Common myeloid progenitor, CD34-positive (primary cell): ENCODE results near the gene MVD.

Experiments
- CTCF ChIA-PET: fragments of 350-600 bp; sonication (Branson Sonifier 250); formaldehyde crosslinking; loops from one replicate; lab custom pipeline; 2021; ENCODE audit warnings: antibody characterized with exemption; lab: Charles Lee
- POLR2A ChIA-PET: fragments of 350-600 bp; sonication (Branson Sonifier 250); formaldehyde crosslinking; loops from one replicate; lab custom pipeline; 2021; ENCODE audit warnings: antibody characterized with exemption; lab: Charles Lee
- DNase-seq, 3 donors: peaks; one replicate each; pipeline versions ENCODE4 v3.0.0 to v3.0.0-alpha.2; 2013
- H3K27ac ChIP-seq, 2 experiments: 1 replicate in 1 of 2; 2 replicates in 1 of 2; pipeline ENCODE4 v1.7.0; 2013; ENCODE audit warnings: inconsistent platforms in 2 of 2, low read length in 2 of 2, mild to moderate bottlenecking in 2 of 2, low read depth in 1 of 2, moderate library complexity in 1 of 2; ENCODE audit not compliant: severe bottlenecking in 2 of 2, insufficient read depth in 1 of 2, poor library complexity in 1 of 2
- H3K27me3 ChIP-seq, 5 experiments: replicated peaks in 2 of 5; 1 replicate in 3 of 5; 2 replicates in 2 of 5; pipeline versions ENCODE4 v1.6.1 to v1.7.0; 2013; ENCODE audit warnings: low read length in 4 of 5, mild to moderate bottlenecking in 2 of 5, moderate library complexity in 2 of 5, inconsistent platforms in 1 of 5; ENCODE audit not compliant: insufficient read depth in 5 of 5, control insufficient read depth in 4 of 5
- H3K36me3 ChIP-seq, 4 experiments: 1 replicate in 2 of 4; 2 replicates in 2 of 4; pipeline versions ENCODE4 v1.6.1 to v1.7.0; 2013; ENCODE audit warnings: low read length in 3 of 4, control low read depth in 1 of 4, mild to moderate bottlenecking in 1 of 4; ENCODE audit not compliant: control insufficient read depth in 4 of 4, insufficient read depth in 4 of 4
- H3K4me1 ChIP-seq, 4 experiments: 1 replicate in 3 of 4; 2 replicates in 1 of 4; pipeline versions ENCODE4 v1.6.1 to v1.7.1; 2013; ENCODE audit warnings: low read length in 3 of 4, mild to moderate bottlenecking in 3 of 4, control low read depth in 1 of 4, inconsistent platforms in 1 of 4, moderate library complexity in 1 of 4; ENCODE audit not compliant: control insufficient read depth in 4 of 4, insufficient read depth in 4 of 4; ENCODE audit errors: control extremely low read depth in 1 of 4
- H3K4me3 ChIP-seq, 7 experiments: 1 replicate in 4 of 7; 2 replicates in 3 of 7; pipeline versions ENCODE4 v1.5.1 to v1.7.0; 2013; ENCODE audit warnings: mild to moderate bottlenecking in 7 of 7, low read length in 6 of 7, moderate library complexity in 6 of 7, inconsistent platforms in 2 of 7, low read depth in 2 of 7, control low read depth in 1 of 7; ENCODE audit not compliant: insufficient read depth in 4 of 7, control insufficient read depth in 1 of 7; ENCODE audit errors: extremely low read depth in 1 of 7
- H3K9me3 ChIP-seq, 5 experiments: 1 replicate in 4 of 5; 2 replicates in 1 of 5; pipeline versions ENCODE4 v1.6.1 to v1.7.1; 2013; ENCODE audit warnings: low read length in 4 of 5, mild to moderate bottlenecking in 2 of 5, inconsistent platforms in 1 of 5, low read depth in 1 of 5, moderate library complexity in 1 of 5; ENCODE audit not compliant: control insufficient read depth in 4 of 5, insufficient read depth in 2 of 5; ENCODE audit errors: control extremely low read depth in 1 of 5
- WGBS: methylation state at CpG from one replicate; pipeline ENCODE4 v1.1.5; 2013; ENCODE audit not compliant: insufficient coverage; 5-methylcytosine and 5-hydroxymethylcytosine counted together

MVD gene

DNA sequence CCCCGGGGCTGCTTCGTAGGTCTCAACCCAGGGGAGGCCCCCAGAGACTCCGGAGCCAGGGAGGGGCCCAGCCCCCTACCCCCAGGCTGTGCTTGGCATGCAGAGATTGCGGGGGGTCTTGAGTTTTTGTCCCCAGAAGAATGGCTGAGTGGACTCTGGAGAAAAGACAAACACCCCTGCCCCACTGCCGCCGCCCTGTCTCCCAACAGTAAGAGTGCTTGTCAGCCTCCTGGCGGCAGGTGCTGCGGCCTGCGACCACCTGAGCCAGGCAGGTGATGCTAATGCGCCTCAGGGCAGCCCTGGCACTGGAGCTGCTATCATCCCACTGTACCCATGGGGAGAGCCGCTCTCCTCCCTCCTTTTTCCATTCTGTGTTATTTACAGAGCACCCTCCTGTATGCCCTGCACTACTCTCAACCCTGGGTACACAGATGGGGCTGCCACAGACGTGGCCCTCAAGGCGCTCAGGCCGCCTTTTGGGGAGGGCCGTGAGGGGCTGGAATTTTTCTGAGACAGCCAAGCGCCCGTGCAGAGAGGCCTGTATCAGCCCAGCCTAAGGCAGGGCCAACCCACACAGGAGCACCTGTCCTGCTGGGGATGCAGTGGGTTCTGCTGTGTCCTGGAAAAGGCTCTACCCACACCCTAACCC lies 27.1 kb downstream of the MVD start:
- 92% methylated on average over 16 of the region's 17 CpGs for WGBS
- Histone ChIP-seq H3K4me1 (peaks cover 0 to 31% (median 21%) of the 10 kb centered on the region in 4 experiments), H3K27ac (no peak overlapping the region), H3K9me3 (no peaks in the 10 kb centered on the region), H3K36me3 (peaks cover 0 to 22% (median 12%) of the 10 kb centered on the region in 4 experiments), H3K4me3 (no peak overlapping the region), H3K27me3 (peaks cover 0 to 67% (median 18%) of the 10 kb centered on the region in 5 experiments)
- POLR2A ChIA-PET = no interaction called here
- no peak for DNase-seq
- CTCF ChIA-PET = interaction anchor here (0.7 kb wide), 1 partner anchor 16 kb away, joined by 3 read pairs; no protein-coding TSS in a partner anchor

DNA sequence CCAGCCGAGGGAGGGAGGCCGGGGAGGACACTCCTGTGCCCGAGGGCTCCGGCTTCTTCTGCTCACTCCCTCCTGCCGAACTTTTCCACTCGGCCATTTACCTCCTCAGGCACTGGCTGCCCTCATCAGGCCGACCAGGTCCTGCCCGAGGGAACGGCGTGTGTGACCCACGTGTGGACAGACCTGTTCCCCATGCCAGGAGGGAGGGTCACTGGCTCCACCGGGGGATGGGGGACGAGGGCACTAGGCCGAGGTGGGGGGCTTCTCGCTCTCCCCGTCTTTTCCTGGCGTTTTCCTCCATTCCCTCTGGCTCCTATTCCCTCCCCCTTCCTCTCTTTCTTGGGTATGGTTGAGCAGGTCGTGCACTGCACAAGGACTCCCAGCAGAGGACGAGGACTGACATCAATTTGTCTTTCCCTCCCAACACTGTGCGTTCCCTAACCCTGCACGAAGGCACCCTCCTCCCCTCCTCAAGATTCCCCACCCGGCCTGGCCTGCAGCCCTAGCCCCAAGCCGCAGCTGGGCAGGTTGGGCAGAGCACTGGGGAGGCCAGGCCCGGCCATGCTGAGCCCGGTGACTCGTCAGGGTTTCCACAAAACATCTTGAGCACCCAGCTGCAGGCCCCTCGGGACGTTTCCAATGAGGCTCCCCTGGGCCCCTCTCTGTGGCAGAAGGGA lies 27.8 kb downstream of the MVD start:
- no peak for DNase-seq
- no peak overlapping the region for H3K27ac ChIP-seq
- peak overlapping the region in 6 of 7 experiments; percentile 39 to 72 (median 57) for H3K4me3 ChIP-seq
- H3K27me3 ChIP-seq = peaks cover 0 to 61% (median 18%) of the 10 kb centered on the region in 5 experiments
- peaks cover 0 to 31% (median 21%) of the 10 kb centered on the region in 4 experiments for H3K4me1 ChIP-seq
- no peaks in the 10 kb centered on the region for H3K9me3 ChIP-seq
- POLR2A ChIA-PET = no interaction called here
- peaks cover 0 to 28% (median 17%) of the 10 kb centered on the region in 4 experiments for H3K36me3 ChIP-seq
- CTCF ChIA-PET = interaction anchor here (0.7 kb wide), 1 partner anchor 15 kb away, joined by 3 read pairs; no protein-coding TSS in a partner anchor
- 43% methylated on average over 22 of the region's 28 CpGs for WGBS

DNA sequence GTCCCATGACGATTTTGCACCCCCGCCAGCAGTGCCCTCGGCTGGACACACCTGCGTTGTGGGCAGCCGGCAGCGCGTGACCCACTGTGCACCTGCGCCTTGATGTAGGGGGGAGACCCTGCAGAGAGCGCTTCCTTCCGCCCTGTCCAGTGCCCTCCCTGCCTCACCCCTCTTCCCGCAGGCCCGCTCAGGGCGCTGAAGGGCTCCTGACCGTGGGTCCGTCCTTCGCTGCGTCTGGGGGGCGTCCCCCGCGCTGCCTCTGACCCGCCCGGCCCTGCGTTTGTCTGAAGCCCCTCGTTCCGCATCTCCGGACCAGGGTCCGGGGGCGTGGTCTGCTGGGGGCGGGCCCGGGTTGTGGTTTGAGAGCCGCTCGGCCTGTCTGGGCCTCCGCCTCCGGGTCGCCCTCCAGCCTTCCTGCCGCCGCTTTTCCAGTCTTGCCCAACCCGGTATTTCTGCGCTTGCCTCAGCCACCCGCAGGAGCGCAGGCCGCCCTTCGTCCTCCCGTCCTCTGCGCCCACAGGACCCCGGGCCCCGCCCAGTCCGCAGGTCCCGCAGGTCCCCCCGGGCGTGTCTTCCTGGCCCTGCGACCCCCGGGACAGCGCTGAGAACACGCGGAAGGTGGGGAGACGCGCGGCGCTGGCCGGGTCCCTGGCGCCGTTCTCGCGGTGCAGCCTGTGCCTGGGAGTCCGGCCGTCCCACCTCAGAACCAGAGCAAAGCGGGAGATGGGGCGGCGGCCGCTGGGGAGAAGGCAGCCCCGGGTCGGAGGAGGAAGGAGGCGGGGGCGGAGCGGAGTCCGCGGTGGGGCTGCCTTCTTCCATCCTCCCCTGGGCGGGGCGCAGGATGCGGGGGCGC lies 28.5 kb downstream of the MVD start:
- Histone ChIP-seq H3K4me3 (peak overlapping the region; percentile 22 to 72 (median 49)), H3K9me3 (no peaks in the 10 kb centered on the region), H3K36me3 (peaks cover 0 to 36% (median 24%) of the 10 kb centered on the region in 4 experiments), H3K4me1 (peaks cover 0 to 28% (median 19%) of the 10 kb centered on the region in 4 experiments), H3K27ac (no peak overlapping the region), H3K27me3 (peaks cover 0 to 53% (median 12%) of the 10 kb centered on the region in 5 experiments)
- ChIA-PET POLR2A (no interaction called here), CTCF (interaction anchor here (1.3 kb wide), 1 partner anchor 47 kb away, joined by 3 read pairs; no protein-coding TSS in a partner anchor)
- peak in 2 of 3 donors; percentile 47 for DNase-seq
- WGBS = 1% methylated on average over 61 of the region's 82 CpGs

DNA sequence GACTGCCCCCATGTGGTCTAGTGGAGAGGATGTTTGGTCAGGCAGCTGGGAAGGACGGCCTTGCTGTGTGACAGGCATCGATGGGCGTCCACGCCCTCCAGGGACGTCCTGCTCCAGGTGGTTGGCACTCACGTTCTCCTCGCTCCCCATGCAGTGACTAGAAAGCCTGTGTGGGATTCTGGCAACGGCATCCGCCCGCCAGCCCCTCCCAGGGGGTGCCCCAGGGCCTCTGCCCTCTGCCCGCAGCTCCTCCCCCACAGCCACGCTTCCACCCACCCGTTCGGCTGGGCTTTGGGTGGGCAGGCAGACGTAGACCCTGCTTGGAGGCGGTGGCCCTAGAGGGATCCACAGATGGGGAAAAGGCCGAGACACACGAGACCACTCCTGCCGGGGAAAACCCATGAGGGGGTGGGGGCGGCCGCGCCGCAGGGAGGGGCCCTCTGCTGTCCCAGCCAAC lies 29.2 kb downstream of the MVD start:
- Histone ChIP-seq H3K4me3 (peak overlapping the region in 4 of 7 experiments; percentile 46 to 72 (median 66)), H3K9me3 (no peaks in the 10 kb centered on the region), H3K36me3 (peaks cover 0 to 39% (median 27%) of the 10 kb centered on the region in 4 experiments), H3K27ac (no peak overlapping the region), H3K27me3 (peaks cover 0 to 47% (median 8%) of the 10 kb centered on the region in 5 experiments), H3K4me1 (peaks cover 0 to 26% (median 19%) of the 10 kb centered on the region in 4 experiments)
- ChIA-PET POLR2A (interaction anchor here (1.1 kb wide), 1 partner anchor 84 kb away, joined by 3 read pairs; no protein-coding TSS in a partner anchor), CTCF (interaction anchor here (0.9 to 1.8 kb wide), 4 partner anchors 10 to 51 kb away, joined by 3 to 7 read pairs (median 3); no protein-coding TSS in a partner anchor)
- peak in 2 of 3 donors; percentile 35 to 43 for DNase-seq
- 19% methylated on average over 21 of the region's 23 CpGs for WGBS

DNA sequence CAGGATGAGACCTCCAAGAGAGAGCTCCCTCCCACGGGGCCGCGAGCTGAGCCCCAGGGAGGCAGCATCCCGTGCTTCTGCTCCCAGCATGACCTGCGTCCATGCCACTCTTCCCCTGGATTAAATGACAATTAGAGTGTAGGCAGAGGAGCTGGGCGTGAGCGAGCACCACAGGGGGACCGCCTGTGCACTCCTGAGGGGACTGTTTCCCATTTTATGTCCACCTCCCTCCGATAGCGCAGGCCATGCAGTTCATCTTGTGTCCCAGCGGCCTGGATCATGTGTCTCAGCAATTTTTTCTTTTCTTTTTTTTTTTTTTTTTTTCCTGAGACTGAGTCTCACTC lies 30.3 kb downstream of the MVD start:
- Histone ChIP-seq H3K27me3 (peaks cover 0 to 35% (median 3%) of the 10 kb centered on the region in 5 experiments), H3K4me3 (no peak overlapping the region), H3K9me3 (no peaks in the 10 kb centered on the region), H3K27ac (no peak overlapping the region), H3K4me1 (peaks cover 0 to 27% (median 17%) of the 10 kb centered on the region in 4 experiments), H3K36me3 (peaks cover 0 to 50% (median 37%) of the 10 kb centered on the region in 4 experiments)
- 97% methylated on average over 8 of the region's 11 CpGs for WGBS
- CTCF ChIA-PET = interaction anchor here (0.9 to 1.8 kb wide), 4 partner anchors 16 to 53 kb away, joined by 3 to 7 read pairs (median 3); no protein-coding TSS in a partner anchor
- POLR2A ChIA-PET = interaction anchor here (1.1 kb wide), 1 partner anchor 85 kb away, joined by 3 read pairs; no protein-coding TSS in a partner anchor
- DNase-seq = no peak

DNA sequence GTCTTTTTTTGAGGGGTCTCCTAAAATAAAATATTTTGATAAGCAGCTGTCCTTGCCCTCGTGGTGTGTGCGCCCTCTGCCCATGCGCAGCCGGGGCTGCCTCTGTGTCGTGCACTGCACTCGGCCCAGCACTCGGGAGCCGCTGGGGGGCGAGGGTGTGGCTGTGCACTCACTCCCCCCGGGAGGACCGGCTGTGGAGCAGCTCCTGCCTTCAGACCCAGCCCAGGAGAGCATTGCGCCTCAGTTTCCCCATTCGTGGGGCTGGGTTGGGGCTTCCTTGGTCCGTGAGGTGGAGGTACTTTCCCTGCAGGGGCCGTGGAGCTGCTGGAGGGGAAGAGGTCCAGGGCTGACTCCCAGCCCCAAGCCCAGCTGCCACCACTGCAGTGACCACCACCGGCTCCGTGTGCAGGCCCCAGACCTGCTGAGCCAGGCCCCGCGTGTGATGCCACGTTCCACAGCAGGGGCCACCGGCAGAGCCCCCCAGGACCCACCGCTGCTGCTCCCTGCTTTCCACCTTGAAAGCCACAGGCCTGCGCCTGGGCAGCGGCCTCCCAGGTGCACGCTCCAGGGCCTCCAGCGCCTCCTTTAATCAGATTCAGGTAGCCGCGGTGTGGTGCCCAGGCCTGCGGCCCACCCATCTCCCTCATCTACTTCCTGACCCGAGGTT lies 30.8 kb downstream of the MVD start:
- no peak overlapping the region for H3K4me3 ChIP-seq
- peaks cover 0 to 30% (median 2%) of the 10 kb centered on the region in 5 experiments for H3K27me3 ChIP-seq
- no peak for DNase-seq
- WGBS = 97% methylated on average over 21 of the region's 30 CpGs
- CTCF ChIA-PET = interaction anchor here (1.0 to 1.8 kb wide), 2 partner anchors 23 to 53 kb away, joined by 3 to 7 read pairs; no protein-coding TSS in a partner anchor
- H3K27ac ChIP-seq = no peak overlapping the region
- peaks cover 0 to 55% (median 39%) of the 10 kb centered on the region in 4 experiments for H3K36me3 ChIP-seq
- H3K9me3 ChIP-seq = no peaks in the 10 kb centered on the region
- POLR2A ChIA-PET = interaction anchor here (0.6 to 0.7 kb wide), 2 partner anchors 33 to 43 kb away, joined by 3 read pairs; no protein-coding TSS in a partner anchor
- peaks cover 0 to 25% (median 17%) of the 10 kb centered on the region in 4 experiments for H3K4me1 ChIP-seq
